ENCODE results near the gene TAC1.

DNA sequence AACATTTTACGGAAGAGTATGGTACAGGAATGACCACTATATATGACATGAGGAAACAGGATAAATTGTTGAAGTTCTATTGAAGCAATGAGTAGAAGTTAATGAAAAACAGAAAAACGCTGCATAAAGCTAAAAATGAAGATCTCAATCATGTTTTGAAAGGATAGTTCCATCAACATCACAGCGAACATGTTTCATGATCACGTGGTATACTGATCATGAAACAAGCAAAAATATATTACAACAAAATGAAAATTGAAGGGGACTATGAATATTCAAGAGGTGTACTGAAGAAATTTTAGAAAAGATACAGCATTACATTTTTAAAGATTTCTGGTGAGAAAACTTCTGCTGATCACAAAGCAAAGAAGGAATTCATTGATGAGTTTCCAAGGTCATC lies 45.9 kb upstream of the TAC1 start:
- TF ChIP-seq TAF1 (IDR thresholded peaks at IDR 0.05; ENCODE audit: borderline replicate concordance, low read depth, low read length) (no peak), POLR2A (IDR thresholded peaks at IDR 0.05; ENCODE audit: low read depth, low read length) (no peak)

Measured in GM12892 (cell line).